Loucy (cell line): ENCODE results near the gene C9orf50.

Experiments used
- H2AFZ ChIP-seq: fragments of 200-600 bp; sonication (generic); 2 replicates; pipeline ENCODE4 v1.6.0; 2016; ENCODE audit warnings: antibody characterized with exemption, mild to moderate bottlenecking, low read length, moderate library complexity
- H3F3A ChIP-seq: fragments of 200-600 bp; 2 replicates; pipeline ENCODE4 v1.6.0; 2016; ENCODE audit warnings: antibody characterized with exemption, low read depth, mild to moderate bottlenecking
- H3K27me3 ChIP-seq: fragments of 200-600 bp; sonication (generic); 2 replicates; pipeline ENCODE4 v1.6.1; 2014; ENCODE audit warnings: low read length, mild to moderate bottlenecking; ENCODE audit not compliant: insufficient read depth, poor library complexity, severe bottlenecking
- H3K36me3 ChIP-seq: fragments of 200-600 bp; sonication (generic); 2 replicates; pipeline ENCODE4 v1.6.1; 2016; ENCODE audit warnings: low read length; ENCODE audit not compliant: insufficient read depth
- H3K4me1 ChIP-seq: fragments of 200-600 bp; sonication (generic); 2 replicates; pipeline ENCODE4 v1.5.1; 2014; ENCODE audit warnings: low read length, mild to moderate bottlenecking; ENCODE audit not compliant: insufficient read depth, poor library complexity, severe bottlenecking
- H3K4me2 ChIP-seq: fragments of 200-600 bp; sonication (generic); 2 replicates; pipeline ENCODE4 v1.6.0; 2014; ENCODE audit warnings: antibody characterized with exemption, low read length, low read depth, mild to moderate bottlenecking; ENCODE audit not compliant: poor library complexity, severe bottlenecking
- H3K4me3 ChIP-seq: fragments of 200-600 bp; sonication (generic); 2 replicates; pipeline ENCODE4 v1.5.1; 2014; ENCODE audit warnings: low read length, mild to moderate bottlenecking, mixed read lengths; ENCODE audit not compliant: poor library complexity, severe bottlenecking
- H3K79me2 ChIP-seq: fragments of 200-600 bp; sonication (generic); 2 replicates; pipeline ENCODE4 v1.6.1; 2014; ENCODE audit warnings: low read length; ENCODE audit not compliant: insufficient read depth
- H3K9ac ChIP-seq: fragments of 200-600 bp; sonication (generic); 2 replicates; pipeline ENCODE4 v1.6.0; 2014; ENCODE audit warnings: mild to moderate bottlenecking, low read depth, low read length, moderate library complexity; ENCODE audit not compliant: poor library complexity, severe bottlenecking
- H3K9me2 ChIP-seq: fragments of 200-600 bp; sonication (generic); replicated peaks from 2 replicates; pipeline ENCODE4 v1.6.1; 2016; ENCODE audit warnings: low read depth, low read length, mixed read lengths
- H3K9me3 ChIP-seq: fragments of 200-600 bp; sonication (generic); 2 replicates; pipeline ENCODE4 v1.6.1; 2014; ENCODE audit warnings: mild to moderate bottlenecking, antibody characterized with exemption, low read length, low read depth; ENCODE audit not compliant: insufficient read depth
- H4K20me1 ChIP-seq: fragments of 200-600 bp; sonication (generic); 2 replicates; pipeline ENCODE4 v1.6.0; 2014; ENCODE audit warnings: antibody characterized with exemption, low read length, mild to moderate bottlenecking; ENCODE audit not compliant: insufficient read depth, poor library complexity, severe bottlenecking
- EZH2phosphoT487 ChIP-seq: fragments of 200-600 bp; IDR thresholded peaks from 2 replicates; pipeline ENCODE4 v1.6.1; 2018; ENCODE audit warnings: antibody characterized with exemption, mild to moderate bottlenecking, moderate library complexity, borderline replicate concordance
- TF ChIP-seq, protein P1 (sequence below): fragments of 200-600 bp; sonication (generic); conservative IDR thresholded peaks from 2 replicates; pipeline ENCODE4 v1.5.1; 2014; ENCODE audit warnings: mild to moderate bottlenecking, antibody characterized with exemption, low read length

The C9orf50 gene

DNA sequence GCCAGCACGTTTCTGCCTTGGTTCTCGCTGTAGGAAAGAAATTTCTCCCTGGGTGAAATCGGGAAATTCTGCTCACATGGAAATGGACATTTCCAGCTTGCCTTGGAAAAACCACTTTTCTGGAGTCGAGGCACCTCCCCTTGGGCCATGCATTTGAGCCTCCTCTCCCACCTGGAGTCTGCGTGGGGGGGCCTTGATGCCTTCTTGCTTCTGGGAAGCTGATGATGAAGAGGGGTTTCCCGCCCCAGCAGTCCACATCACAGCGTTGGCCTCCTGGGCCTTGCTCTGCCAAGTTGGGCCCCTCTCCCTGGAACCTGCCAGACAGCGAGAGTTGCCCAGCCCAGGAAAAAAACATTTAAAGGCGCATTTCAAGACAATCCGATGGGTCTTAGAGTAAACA is 22.8 kb upstream of the C9orf50 start:
- Histone ChIP-seq H3K9ac (no peak overlapping the region), H3K4me2 (no peak overlapping the region), H3K9me3 (no peaks in the 10 kb centered on the region), H3K36me3 (no peaks in the 10 kb centered on the region), H3F3A (no peaks in the 10 kb centered on the region), H3K4me3 (no peak overlapping the region), H3K79me2 (peaks cover 18% of the 10 kb centered on the region; the same call in 1 of the 2 replicates), H4K20me1 (peaks cover 6% of the 10 kb centered on the region), H3K27me3 (no peaks in the 10 kb centered on the region), H3K4me1 (no peaks in the 10 kb centered on the region), H2AFZ (no peak overlapping the region), H3K9me2 (no peaks in the 10 kb centered on the region)
- TF ChIP-seq, protein P1, sequence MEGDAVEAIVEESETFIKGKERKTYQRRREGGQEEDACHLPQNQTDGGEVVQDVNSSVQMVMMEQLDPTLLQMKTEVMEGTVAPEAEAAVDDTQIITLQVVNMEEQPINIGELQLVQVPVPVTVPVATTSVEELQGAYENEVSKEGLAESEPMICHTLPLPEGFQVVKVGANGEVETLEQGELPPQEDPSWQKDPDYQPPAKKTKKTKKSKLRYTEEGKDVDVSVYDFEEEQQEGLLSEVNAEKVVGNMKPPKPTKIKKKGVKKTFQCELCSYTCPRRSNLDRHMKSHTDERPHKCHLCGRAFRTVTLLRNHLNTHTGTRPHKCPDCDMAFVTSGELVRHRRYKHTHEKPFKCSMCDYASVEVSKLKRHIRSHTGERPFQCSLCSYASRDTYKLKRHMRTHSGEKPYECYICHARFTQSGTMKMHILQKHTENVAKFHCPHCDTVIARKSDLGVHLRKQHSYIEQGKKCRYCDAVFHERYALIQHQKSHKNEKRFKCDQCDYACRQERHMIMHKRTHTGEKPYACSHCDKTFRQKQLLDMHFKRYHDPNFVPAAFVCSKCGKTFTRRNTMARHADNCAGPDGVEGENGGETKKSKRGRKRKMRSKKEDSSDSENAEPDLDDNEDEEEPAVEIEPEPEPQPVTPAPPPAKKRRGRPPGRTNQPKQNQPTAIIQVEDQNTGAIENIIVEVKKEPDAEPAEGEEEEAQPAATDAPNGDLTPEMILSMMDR = no peak
- TF ChIP-seq EZH2phosphoT487 = no peak

DNA sequence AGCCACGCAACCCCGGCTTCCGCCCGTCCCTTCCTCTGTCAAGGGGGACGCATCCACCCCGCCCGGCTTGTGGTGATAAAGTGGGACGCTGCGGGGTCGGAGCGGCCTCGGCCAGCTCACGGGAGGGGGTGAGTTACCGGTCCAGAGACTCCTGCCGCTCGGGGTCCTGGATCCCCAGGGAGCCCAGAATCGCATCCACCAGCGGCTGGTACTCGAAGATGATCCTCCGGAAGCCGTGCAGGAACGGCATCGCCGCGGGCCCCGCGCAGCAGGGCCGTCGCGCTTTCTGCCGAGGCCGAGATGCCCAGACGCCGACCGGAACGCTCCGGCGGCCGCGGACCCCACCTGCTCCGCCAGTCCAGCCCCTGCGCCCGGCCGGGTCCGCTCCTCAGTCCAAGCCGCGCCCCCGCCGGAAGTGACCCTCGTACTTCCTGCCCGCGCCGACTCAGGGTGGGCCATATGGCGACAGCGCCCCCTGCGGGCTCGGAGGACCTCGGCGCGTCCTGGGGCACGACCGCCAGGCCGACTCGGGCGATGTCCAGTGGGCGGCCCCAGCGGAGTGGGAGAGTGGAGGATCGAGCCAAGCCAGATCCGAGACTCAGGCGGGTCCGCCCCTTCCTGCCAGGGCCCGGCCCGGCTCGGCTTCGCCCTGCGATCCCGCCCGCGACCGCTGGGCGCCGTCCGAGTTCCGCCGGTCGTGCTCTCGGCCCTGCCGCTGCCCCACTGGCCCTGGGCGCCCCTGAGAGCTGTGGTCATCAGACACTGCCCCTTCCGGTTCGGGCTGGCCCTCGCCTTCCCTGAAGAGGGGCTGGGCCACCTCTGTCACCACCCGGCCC is 21.1 kb upstream of the C9orf50 start, which contains the start of gene ASB6:
TSS of gene ASB6 (minus strand) at position 402 of the 836 bp plus-strand sequence. CDS start at position 250, 152 bp downstream.
- Histone ChIP-seq H3K4me3 (peak within 1 kb of the TSS; percentile 84), H3K9me3 (no peaks in the 10 kb centered on the region), H3F3A (no peaks in the 10 kb centered on the region), H3K4me1 (no peaks in the 10 kb centered on the region), H3K4me2 (peak within 1 kb of the TSS; percentile 85), H3K9me2 (no peaks in the 10 kb centered on the region), H3K36me3 (no peaks in the 10 kb centered on the region; the same call in 1 of the 2 replicates), H2AFZ (peak within 1 kb of the TSS; percentile 80; the same call in 1 of the 2 replicates), H3K27me3 (no peaks in the 10 kb centered on the region), H4K20me1 (peaks cover 6% of the 10 kb centered on the region), H3K79me2 (peaks cover 18% of the 10 kb centered on the region; the same call in 1 of the 2 replicates), H3K9ac (peak within 1 kb of the TSS; percentile 76)
- TF ChIP-seq, protein P1 = peak; percentile 66
- TF ChIP-seq EZH2phosphoT487 = no peak

DNA sequence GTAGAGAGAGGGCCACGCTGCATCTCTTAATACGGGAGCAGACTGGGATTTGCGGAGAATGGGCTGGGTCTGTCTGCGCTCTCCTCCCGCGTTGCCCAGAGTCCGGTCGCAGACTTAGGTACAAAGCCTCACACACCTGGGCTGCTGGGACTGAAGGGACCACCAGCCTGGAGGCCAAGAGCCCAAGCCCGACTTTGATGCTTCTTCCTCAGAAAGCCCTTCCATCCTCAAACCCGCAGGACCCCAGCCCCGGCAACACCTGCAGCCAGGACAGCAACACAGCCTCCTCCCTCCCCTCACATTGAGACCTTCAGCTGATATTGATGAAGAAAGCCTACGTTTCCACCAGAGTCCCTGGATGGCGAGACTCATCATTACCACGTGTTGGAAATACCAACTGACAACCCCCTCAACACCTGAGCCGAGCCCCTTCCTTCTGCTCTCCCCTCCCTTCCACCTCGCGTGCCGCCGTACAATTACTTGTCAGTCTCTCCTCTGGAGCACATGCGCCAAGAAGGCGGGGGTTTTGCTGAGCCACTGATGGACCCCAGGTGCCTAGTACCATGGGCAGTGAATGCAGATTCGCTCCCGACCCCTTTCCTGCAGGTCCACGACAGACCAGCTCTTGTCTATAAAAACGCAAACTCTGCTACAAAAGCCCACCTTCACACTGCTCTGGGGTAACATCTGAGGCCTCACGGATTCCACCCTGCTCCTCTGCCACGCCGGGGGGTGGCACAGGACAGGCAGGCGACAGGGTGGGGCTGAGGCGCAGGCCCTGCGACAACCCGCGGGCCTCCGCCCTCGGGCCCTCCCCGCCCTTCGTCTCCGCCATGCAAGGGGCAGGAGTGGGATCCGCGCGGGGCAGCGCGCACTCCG is 20.2 kb upstream of the C9orf50 start:
- H3K4me3 ChIP-seq = peak overlapping the region; percentile 84
- H2AFZ ChIP-seq = no peak overlapping the region
- H3K4me1 ChIP-seq = no peaks in the 10 kb centered on the region
- peaks cover 6% of the 10 kb centered on the region for H4K20me1 ChIP-seq
- no peaks in the 10 kb centered on the region; the same call in 1 of the 2 replicates for H3K36me3 ChIP-seq
- H3K9me3 ChIP-seq = no peaks in the 10 kb centered on the region
- no peak for TF ChIP-seq EZH2phosphoT487
- TF ChIP-seq, protein P1 = no peak
- H3K4me2 ChIP-seq = peak overlapping the region; percentile 85
- peaks cover 18% of the 10 kb centered on the region; the same call in 1 of the 2 replicates for H3K79me2 ChIP-seq
- H3K27me3 ChIP-seq = no peaks in the 10 kb centered on the region
- peak overlapping the region; percentile 76 for H3K9ac ChIP-seq
- no peaks in the 10 kb centered on the region for H3K9me2 ChIP-seq
- H3F3A ChIP-seq = no peaks in the 10 kb centered on the region
